MM.1S (cell line): ENCODE results near the gene KIF3C.
"Not testable (repeated sequence)": the region's sequence is repeated elsewhere in the genome, so short reads cannot be mapped to it uniquely, and the experiment has no call there.

Experiments used
- DNase-seq: peaks from one replicate; pipeline ENCODE4 v3.0.0-alpha.2; 2015
- H2AFZ ChIP-seq: fragments of 300-600 bp; sonication (generic); 2 replicates; pipeline ENCODE4 v1.6.0; 2016; ENCODE audit warnings: antibody characterized with exemption, low read length
- H3F3A ChIP-seq: fragments of 300-600 bp; sonication (generic); 2 replicates; pipeline ENCODE4 v1.6.1; 2016; ENCODE audit warnings: mild to moderate bottlenecking, antibody characterized with exemption, low read length, moderate library complexity, mixed read lengths; ENCODE audit not compliant: insufficient read depth
- H3K27ac ChIP-seq: fragments of 300-600 bp; sonication (generic); 2 replicates; pipeline ENCODE4 v1.5.1; 2016; ENCODE audit warnings: mild to moderate bottlenecking, low read length
- H3K27me3 ChIP-seq: fragments of 300-600 bp; sonication (generic); replicated peaks from 2 replicates; pipeline ENCODE4 v1.6.0; 2016; ENCODE audit warnings: low read length; ENCODE audit not compliant: insufficient read depth
- H3K36me3 ChIP-seq: fragments of 300-600 bp; sonication (generic); replicated peaks from 2 replicates; pipeline ENCODE4 v1.6.1; 2016; ENCODE audit warnings: mild to moderate bottlenecking, low read length, mixed read lengths; ENCODE audit not compliant: insufficient read depth
- H3K4me1 ChIP-seq: fragments of 300-600 bp; sonication (generic); 2 replicates; pipeline ENCODE4 v1.6.1; 2016; ENCODE audit warnings: low read length, mixed read lengths
- H3K4me2 ChIP-seq: fragments of 300-600 bp; sonication (generic); 2 replicates; pipeline ENCODE4 v1.6.0; 2016; ENCODE audit warnings: low read depth, low read length
- H3K4me3 ChIP-seq: fragments of 300-600 bp; sonication (generic); 2 replicates; pipeline ENCODE4 v1.5.1; 2016; ENCODE audit warnings: low read length, mixed read lengths
- H3K79me2 ChIP-seq: fragments of 300-600 bp; sonication (generic); 2 replicates; pipeline ENCODE4 v1.6.1; 2016; ENCODE audit warnings: mixed run types, low read length, mixed read lengths
- H3K9ac ChIP-seq: fragments of 300-600 bp; sonication (generic); 2 replicates; pipeline ENCODE4 v1.6.1; 2016; ENCODE audit warnings: low read length, mixed read lengths
- H3K9me2 ChIP-seq: fragments of 300-600 bp; sonication (generic); replicated peaks from 2 replicates; pipeline ENCODE4 v1.6.1; 2016; ENCODE audit warnings: mild to moderate bottlenecking, low read length, mixed read lengths; ENCODE audit not compliant: insufficient read depth
- H3K9me3 ChIP-seq: fragments of 300-600 bp; sonication (generic); replicated peaks from 2 replicates; pipeline ENCODE4 v1.6.1; 2016; ENCODE audit warnings: mild to moderate bottlenecking, low read length, mixed read lengths; ENCODE audit not compliant: insufficient read depth
- H4K20me1 ChIP-seq: fragments of 300-600 bp; sonication (generic); 2 replicates; pipeline ENCODE4 v1.6.1; 2016; ENCODE audit warnings: mild to moderate bottlenecking, low read length, moderate library complexity, mixed read lengths; ENCODE audit not compliant: insufficient read depth
- EZH2 ChIP-seq: fragments of 300-600 bp; sonication (generic); optimal IDR thresholded peaks from 2 replicates; pipeline ENCODE3; 2017; ENCODE audit warnings: low read depth, mild to moderate bottlenecking, antibody characterized with exemption, low read length, mixed read lengths
- EZH2phosphoT487 ChIP-seq: fragments of 300-600 bp; sonication (generic); IDR thresholded peaks from 2 replicates; pipeline ENCODE4 v1.6.1; 2018; ENCODE audit warnings: antibody characterized with exemption, low read length
- TF ChIP-seq, protein P1 (sequence below): fragments of 300-600 bp; sonication (generic); IDR thresholded peaks from 2 replicates; pipeline ENCODE4 v1.5.1; 2016; ENCODE audit warnings: antibody characterized with exemption, low read length, mixed read lengths

Gene KIF3C

DNA sequence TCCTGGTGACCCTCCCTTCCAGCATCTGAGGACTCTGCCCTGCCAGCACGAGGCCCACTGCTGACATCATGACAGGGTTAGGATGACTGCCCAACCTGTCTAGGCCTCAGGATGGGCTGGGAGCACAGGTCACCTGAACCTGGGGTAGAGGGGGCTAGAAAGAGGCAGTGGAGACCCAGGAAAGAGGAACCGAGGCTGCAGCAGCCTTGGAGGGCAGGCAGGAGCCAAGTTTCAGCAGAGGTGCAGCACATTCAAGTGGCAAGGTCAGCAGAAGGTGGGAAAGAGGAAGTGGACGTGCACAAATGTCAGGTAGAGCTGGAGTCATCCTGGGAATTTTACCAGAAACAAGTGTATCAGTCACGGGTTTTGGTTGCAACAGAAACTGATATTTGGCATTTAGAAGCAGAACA lies 37.9 kb upstream of the KIF3C start:
- no peak overlapping the region for H3K27ac ChIP-seq
- TF ChIP-seq EZH2 (no peak), EZH2phosphoT487 (no peak)
- TF ChIP-seq, protein P1, sequence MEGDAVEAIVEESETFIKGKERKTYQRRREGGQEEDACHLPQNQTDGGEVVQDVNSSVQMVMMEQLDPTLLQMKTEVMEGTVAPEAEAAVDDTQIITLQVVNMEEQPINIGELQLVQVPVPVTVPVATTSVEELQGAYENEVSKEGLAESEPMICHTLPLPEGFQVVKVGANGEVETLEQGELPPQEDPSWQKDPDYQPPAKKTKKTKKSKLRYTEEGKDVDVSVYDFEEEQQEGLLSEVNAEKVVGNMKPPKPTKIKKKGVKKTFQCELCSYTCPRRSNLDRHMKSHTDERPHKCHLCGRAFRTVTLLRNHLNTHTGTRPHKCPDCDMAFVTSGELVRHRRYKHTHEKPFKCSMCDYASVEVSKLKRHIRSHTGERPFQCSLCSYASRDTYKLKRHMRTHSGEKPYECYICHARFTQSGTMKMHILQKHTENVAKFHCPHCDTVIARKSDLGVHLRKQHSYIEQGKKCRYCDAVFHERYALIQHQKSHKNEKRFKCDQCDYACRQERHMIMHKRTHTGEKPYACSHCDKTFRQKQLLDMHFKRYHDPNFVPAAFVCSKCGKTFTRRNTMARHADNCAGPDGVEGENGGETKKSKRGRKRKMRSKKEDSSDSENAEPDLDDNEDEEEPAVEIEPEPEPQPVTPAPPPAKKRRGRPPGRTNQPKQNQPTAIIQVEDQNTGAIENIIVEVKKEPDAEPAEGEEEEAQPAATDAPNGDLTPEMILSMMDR = no peak
- no peaks in the 10 kb centered on the region for H3K9me2 ChIP-seq
- H3K27me3 ChIP-seq = no peaks in the 10 kb centered on the region
- no peak overlapping the region for H3K9ac ChIP-seq
- H3F3A ChIP-seq = peaks cover 11% of the 10 kb centered on the region; the same call in 1 of the 2 replicates
- no peaks in the 10 kb centered on the region for H3K9me3 ChIP-seq
- H3K4me1 ChIP-seq = peaks cover 23% of the 10 kb centered on the region
- no peaks in the 10 kb centered on the region for H4K20me1 ChIP-seq
- H3K4me2 ChIP-seq = no peak overlapping the region
- no peaks in the 10 kb centered on the region for H3K36me3 ChIP-seq
- H3K4me3 ChIP-seq = no peak overlapping the region
- no peaks in the 10 kb centered on the region for H3K79me2 ChIP-seq
- no peak for DNase-seq
- H2AFZ ChIP-seq = no peak overlapping the region

DNA sequence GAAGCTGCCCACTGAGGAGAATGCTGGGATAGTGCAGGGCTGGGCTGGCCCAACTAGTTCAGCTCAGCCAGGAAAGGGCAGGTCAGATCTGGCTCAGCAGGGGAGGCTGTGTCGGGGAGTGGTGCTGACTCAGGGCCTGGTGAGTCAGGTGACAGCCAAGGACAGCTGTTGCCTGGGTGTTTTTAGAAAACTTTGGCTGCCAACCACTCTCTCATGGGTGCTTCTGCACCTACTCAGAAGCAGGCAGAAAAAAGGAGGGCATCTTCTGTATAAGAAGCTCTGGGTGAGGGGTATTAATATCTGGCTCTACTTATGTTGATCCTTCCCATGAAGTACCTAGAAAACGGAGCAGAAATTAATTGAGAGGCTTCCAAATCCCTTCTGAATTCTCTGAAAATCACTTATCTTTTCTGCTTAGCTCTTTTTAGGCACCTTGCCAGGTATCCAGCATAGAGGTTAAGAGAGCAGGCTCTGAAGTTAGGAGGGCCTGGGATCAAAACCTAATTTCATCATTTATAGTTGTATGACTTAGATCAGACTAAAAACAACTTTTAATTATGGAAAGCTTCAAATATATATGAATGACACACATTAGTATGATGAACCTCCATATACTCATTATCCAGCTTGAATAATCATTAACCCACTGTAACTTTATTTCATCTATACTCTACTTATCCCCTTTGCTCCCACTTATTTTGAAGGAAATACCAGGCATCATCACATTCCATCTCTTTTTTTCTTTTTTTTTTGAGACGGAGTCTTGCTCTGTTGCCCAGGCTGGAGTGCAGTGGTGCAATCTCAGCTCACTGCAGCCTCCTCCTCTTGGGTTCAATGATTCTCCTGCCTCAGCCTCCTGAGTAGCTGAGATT lies 36.1 kb upstream of the KIF3C start:
- H3K36me3 ChIP-seq = no peaks in the 10 kb centered on the region
- H3K9ac ChIP-seq = peak overlapping the region; percentile 39; the same call in 1 of the 2 replicates
- peak overlapping the region; percentile 58 for H3K4me2 ChIP-seq
- H3K4me3 ChIP-seq = 0 out of 2 replicates have a peak overlapping the region, but pooled peaks have one; percentile 0
- peaks cover 11% of the 10 kb centered on the region; the same call in 1 of the 2 replicates for H3F3A ChIP-seq
- no peaks in the 10 kb centered on the region for H3K79me2 ChIP-seq
- TF ChIP-seq, protein P1 = no peak
- TF ChIP-seq EZH2 (no peak), EZH2phosphoT487 (no peak)
- no peaks in the 10 kb centered on the region for H3K9me2 ChIP-seq
- H3K27ac ChIP-seq = peak overlapping the region; percentile 63; the same call in 1 of the 2 replicates
- H2AFZ ChIP-seq = peak overlapping the region; percentile 52
- H3K9me3 ChIP-seq = no peaks in the 10 kb centered on the region
- no peaks in the 10 kb centered on the region for H4K20me1 ChIP-seq
- DNase-seq = peak; percentile 76
- H3K4me1 ChIP-seq = peaks cover 23% of the 10 kb centered on the region
- no peaks in the 10 kb centered on the region for H3K27me3 ChIP-seq

DNA sequence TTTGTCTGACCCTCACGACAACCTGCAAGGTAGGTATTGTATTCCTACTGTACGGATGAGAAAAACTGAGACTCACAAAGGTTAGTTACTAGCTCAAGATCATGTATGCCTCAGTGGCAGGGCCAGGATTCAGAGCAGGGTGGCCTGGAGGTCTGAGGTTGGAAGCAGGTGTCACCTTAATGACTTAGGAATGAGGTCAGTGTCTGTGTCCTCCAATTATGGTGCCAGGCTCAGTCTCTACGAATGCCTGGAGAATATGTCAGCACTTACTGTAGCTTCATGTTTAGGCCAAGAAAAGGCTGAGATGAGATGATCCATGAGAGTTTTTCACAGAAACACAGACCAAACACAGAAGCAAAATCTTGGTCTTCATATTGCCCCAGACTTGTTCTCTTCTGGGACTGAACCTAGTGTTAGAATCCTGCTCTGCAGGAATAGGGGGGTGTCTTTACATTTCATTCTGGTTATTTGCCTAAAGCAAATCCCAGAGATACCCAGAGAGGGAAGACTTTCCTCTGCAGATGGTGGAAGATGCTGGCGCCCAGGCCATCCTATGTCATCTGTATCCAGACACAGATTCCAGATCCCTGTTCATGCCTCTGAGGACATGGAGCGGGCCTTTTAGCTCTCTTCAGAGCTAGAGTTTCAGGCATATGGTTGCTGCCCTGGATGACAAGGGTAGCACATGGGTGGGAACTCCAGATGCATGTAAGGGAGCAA lies 35.3 kb upstream of the KIF3C start:
- TF ChIP-seq EZH2 (no peak), EZH2phosphoT487 (no peak)
- TF ChIP-seq, protein P1 = no peak
- H3F3A ChIP-seq = peaks cover 11% of the 10 kb centered on the region; the same call in 1 of the 2 replicates
- H3K36me3 ChIP-seq = no peaks in the 10 kb centered on the region
- no peak for DNase-seq
- peak overlapping the region; percentile 58; the same call in 1 of the 2 replicates for H3K4me2 ChIP-seq
- H3K9me2 ChIP-seq = no peaks in the 10 kb centered on the region
- no peaks in the 10 kb centered on the region for H3K9me3 ChIP-seq
- H3K4me1 ChIP-seq = peaks cover 23% of the 10 kb centered on the region
- H3K9ac ChIP-seq = no peak overlapping the region
- peak overlapping the region; percentile 63; the same call in 1 of the 2 replicates for H3K27ac ChIP-seq
- no peaks in the 10 kb centered on the region for H3K79me2 ChIP-seq
- peak overlapping the region; percentile 52 for H2AFZ ChIP-seq
- no peaks in the 10 kb centered on the region for H4K20me1 ChIP-seq
- H3K27me3 ChIP-seq = no peaks in the 10 kb centered on the region
- H3K4me3 ChIP-seq = no peak overlapping the region

DNA sequence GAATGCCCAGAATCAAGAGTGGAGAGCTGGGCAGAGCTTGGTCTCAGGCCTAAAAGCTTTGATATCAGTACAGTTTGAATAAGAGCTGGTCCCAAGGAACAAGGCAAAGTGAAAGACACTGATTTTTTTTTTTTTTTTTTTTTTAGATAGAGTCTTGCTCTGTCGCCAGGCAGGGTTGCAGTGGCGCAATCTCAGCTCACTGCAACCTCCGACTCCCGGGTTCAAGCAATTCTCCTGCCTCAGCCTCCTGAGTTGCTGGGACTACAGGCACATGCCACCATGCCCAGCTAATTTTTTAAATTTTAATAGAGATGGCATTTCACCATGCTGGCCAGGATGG lies 34.4 kb upstream of the KIF3C start:
- not testable (repeated sequence) for H3K36me3 ChIP-seq, H3K9me2 ChIP-seq, H3K4me3 ChIP-seq, H4K20me1 ChIP-seq, H2AFZ ChIP-seq, H3K9me3 ChIP-seq, H3K79me2 ChIP-seq, H3K27me3 ChIP-seq, H3K27ac ChIP-seq, H3K9ac ChIP-seq, DNase-seq, H3K4me2 ChIP-seq
- H3K4me1 ChIP-seq = peaks cover 23% of the 10 kb centered on the region
- peaks cover 11% of the 10 kb centered on the region; the same call in 1 of the 2 replicates for H3F3A ChIP-seq
